ENCODE results near the gene STK25.

GRCh38 chr2:241511091-241511741 lies 2.8 kb upstream of the STK25 start:
- TF ChIP-seq, protein P1, sequence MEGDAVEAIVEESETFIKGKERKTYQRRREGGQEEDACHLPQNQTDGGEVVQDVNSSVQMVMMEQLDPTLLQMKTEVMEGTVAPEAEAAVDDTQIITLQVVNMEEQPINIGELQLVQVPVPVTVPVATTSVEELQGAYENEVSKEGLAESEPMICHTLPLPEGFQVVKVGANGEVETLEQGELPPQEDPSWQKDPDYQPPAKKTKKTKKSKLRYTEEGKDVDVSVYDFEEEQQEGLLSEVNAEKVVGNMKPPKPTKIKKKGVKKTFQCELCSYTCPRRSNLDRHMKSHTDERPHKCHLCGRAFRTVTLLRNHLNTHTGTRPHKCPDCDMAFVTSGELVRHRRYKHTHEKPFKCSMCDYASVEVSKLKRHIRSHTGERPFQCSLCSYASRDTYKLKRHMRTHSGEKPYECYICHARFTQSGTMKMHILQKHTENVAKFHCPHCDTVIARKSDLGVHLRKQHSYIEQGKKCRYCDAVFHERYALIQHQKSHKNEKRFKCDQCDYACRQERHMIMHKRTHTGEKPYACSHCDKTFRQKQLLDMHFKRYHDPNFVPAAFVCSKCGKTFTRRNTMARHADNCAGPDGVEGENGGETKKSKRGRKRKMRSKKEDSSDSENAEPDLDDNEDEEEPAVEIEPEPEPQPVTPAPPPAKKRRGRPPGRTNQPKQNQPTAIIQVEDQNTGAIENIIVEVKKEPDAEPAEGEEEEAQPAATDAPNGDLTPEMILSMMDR (IDR thresholded peaks at IDR 0.05; ENCODE audit: poor library complexity), result no peak
- TF ChIP-seq EZH2 (IDR thresholded peaks at IDR 0.05; ENCODE audit: borderline replicate concordance), result no peak
- no peak for TF ChIP-seq EZH2phosphoT487 (IDR thresholded peaks at IDR 0.05; ENCODE audit: low read depth, severe bottlenecking, unreplicated experiment)
